Ascending aorta (tissue), 2 donors: ENCODE results near the gene DMBT1. TPM values are rescaled to one million over a fixed set of nuclear protein-coding genes. Genes with fewer than 3 reads are reported as not detected.
A peak's percentile ranks its signal among the peaks of the same experiment; 100 is the strongest.

Source experiments
- DNase-seq, 2 donors: peaks; one replicate each; pipeline ENCODE4 v3.0.0-alpha.2; 2019; ENCODE audit warnings: low spot score in 2 of 2
- H3K27ac ChIP-seq, 2 donors: fragments of 200-600 bp; sonication (generic); one replicate each; pipeline ENCODE4 v1.5.1; 2016 to 2017; ENCODE audit warnings: mild to moderate bottlenecking in 1 of 2
- H3K27me3 ChIP-seq: fragments of 200-600 bp; sonication (generic); one replicate; pipeline ENCODE4 v1.5.1; 2017
- H3K36me3 ChIP-seq, 2 donors: fragments of 200-600 bp; sonication (generic); one replicate each; pipeline ENCODE4 v1.5.1; 2016
- H3K4me1 ChIP-seq, 2 donors: fragments of 200-600 bp; sonication (generic); one replicate each; pipeline ENCODE4 v1.5.1; 2016 to 2017; ENCODE audit warnings: mild to moderate bottlenecking in 1 of 2
- H3K4me3 ChIP-seq, 2 donors: fragments of 200-600 bp; sonication (generic); one replicate each; pipeline ENCODE4 v1.5.1; 2016 to 2017; ENCODE audit warnings: mild to moderate bottlenecking in 1 of 2
- H3K9me3 ChIP-seq, 2 donors: fragments of 200-600 bp; sonication (generic); one replicate each; pipeline ENCODE4 v1.5.1; 2016
- CTCF ChIP-seq, 3 experiments: fragments of 200-600 bp in 2 of 3; fragments of 450-650 bp in 1 of 3; sonication (generic) in 2 of 3; IDR thresholded peaks; one replicate each; pipeline ENCODE4 v1.5.1; 2016 to 2019; ENCODE audit warnings: antibody characterized with exemption in 3 of 3, mild to moderate bottlenecking in 1 of 3, moderate library complexity in 1 of 3
- intact Hi-C: fragments of 100-400 bp; cut with DNase I; formaldehyde crosslinking; loops from one replicate; pipeline ENCODE4 v1.15.1; 2023
- total RNA-seq: library from RNA; depleted of rRNA; stranded (reverse); fragments of >200 nt; gene quantifications from one replicate; pipeline ENCODE4 v1.1.0, GENCODE V29; 2016

The DMBT1 gene
- total RNA-seq, 1 donor from 2014 or later: not detected

GRCh38 chr10:122554131-122555036, 6.2 kb upstream of the DMBT1 start:
- Histone ChIP-seq H3K9me3 (no peaks in the 10 kb centered on the region), H3K4me3 (no peak overlapping the region), H3K27ac (no peak overlapping the region), H3K27me3 (no peaks in the 10 kb centered on the region), H3K4me1 (no peaks in the 10 kb centered on the region), H3K36me3 (no peaks in the 10 kb centered on the region)
- intact Hi-C loops: loop anchor here (5.0 kb wide), 1 partner anchor 47 kb away; no protein-coding TSS in a partner anchor
- no peak for TF ChIP-seq CTCF (IDR thresholded peaks at IDR 0.05)
- DNase-seq: peak in 1 of 2 donors; percentile 28

- no peak for TF ChIP-seq CTCF (IDR thresholded peaks at IDR 0.05)
- no peaks in the 10 kb centered on the region for H3K36me3 ChIP-seq
- H3K4me3 ChIP-seq: no peak overlapping the region
- intact Hi-C loops: loop anchor here (5.0 kb wide), 1 partner anchor 48 kb away; no protein-coding TSS in a partner anchor
- DNase-seq: peak in 1 of 2 donors; percentile 7
- H3K9me3 ChIP-seq: no peaks in the 10 kb centered on the region
- no peaks in the 10 kb centered on the region for H3K27me3 ChIP-seq
- H3K27ac ChIP-seq: no peak overlapping the region
- H3K4me1 ChIP-seq: no peaks in the 10 kb centered on the region
Measured at GRCh38 chr10:122555442-122555841, 5.1 kb upstream of the DMBT1 start.

GRCh38 chr10:122557516-122557915, 3.0 kb upstream of the DMBT1 start:
- no peak for DNase-seq
- Histone ChIP-seq H3K36me3 (no peaks in the 10 kb centered on the region), H3K27me3 (no peaks in the 10 kb centered on the region), H3K9me3 (no peaks in the 10 kb centered on the region), H3K4me3 (no peak overlapping the region), H3K27ac (no peak overlapping the region), H3K4me1 (no peaks in the 10 kb centered on the region)
- TF ChIP-seq CTCF (IDR thresholded peaks at IDR 0.05): no peak
- intact Hi-C loops: loop anchor here (5.0 kb wide), 1 partner anchor 50 kb away; no protein-coding TSS in a partner anchor

GRCh38 chr10:122558452-122558851, 2.1 kb upstream of the DMBT1 start:
- H3K4me3 ChIP-seq: no peak overlapping the region
- TF ChIP-seq CTCF (IDR thresholded peaks at IDR 0.05): no peak
- H3K27ac ChIP-seq: no peak overlapping the region
- H3K36me3 ChIP-seq: no peaks in the 10 kb centered on the region
- no peaks in the 10 kb centered on the region for H3K27me3 ChIP-seq
- intact Hi-C loops: loop anchor here (5.0 kb wide), 1 partner anchor 51 kb away; no protein-coding TSS in a partner anchor
- H3K4me1 ChIP-seq: no peaks in the 10 kb centered on the region
- H3K9me3 ChIP-seq: no peaks in the 10 kb centered on the region
- peak in 1 of 2 donors; percentile 46 for DNase-seq

GRCh38 chr10:122559228-122559627, 1.3 kb upstream of the DMBT1 start:
- DNase-seq: peak in 1 of 2 donors; percentile 34
- Histone ChIP-seq H3K9me3 (no peaks in the 10 kb centered on the region), H3K27ac (no peak overlapping the region), H3K36me3 (no peaks in the 10 kb centered on the region), H3K4me1 (no peaks in the 10 kb centered on the region), H3K27me3 (no peaks in the 10 kb centered on the region), H3K4me3 (no peak overlapping the region)
- TF ChIP-seq CTCF (IDR thresholded peaks at IDR 0.05): no peak
- intact Hi-C loops: loop anchor here (5.0 kb wide), 1 partner anchor 52 kb away; no protein-coding TSS in a partner anchor
